Body of pancreas (tissue), 4 donors: ENCODE measurements around the gene TAS2R30. TPM values are rescaled to one million over a fixed set of nuclear protein-coding genes. Genes with fewer than 3 reads are reported as not detected.
A peak's percentile ranks its signal among the peaks of the same experiment; 100 is the strongest.

Source experiments
- ATAC-seq: fragments of 150-250 bp; one replicate; pipeline ENCODE4 v1.9.1; 2016
- DNase-seq, 4 donors: peaks; one replicate each; pipeline ENCODE4 v3.0.0-alpha.2; 2019
- H3K27ac ChIP-seq, 4 donors: fragments of 200-600 bp; sonication (generic); 1 replicate in 3 of 4; 2 replicates in 1 of 4; pipeline versions ENCODE4 v1.5.1 to v1.6.1; 2016 to 2019; ENCODE audit warnings: mild to moderate bottlenecking in 1 of 4, mixed read lengths in 1 of 4, moderate library complexity in 1 of 4
- H3K27me3 ChIP-seq, 2 donors: fragments of 200-600 bp; sonication (generic); one replicate each; pipeline ENCODE4 v1.6.0; 2016; ENCODE audit warnings: mild to moderate bottlenecking in 1 of 2
- H3K36me3 ChIP-seq, 2 donors: fragments of 200-600 bp; sonication (generic); replicated peaks in 1 of 2; 2 replicates each; pipeline ENCODE4 v1.5.1; 2016; ENCODE audit warnings: low read depth in 2 of 2; ENCODE audit not compliant: insufficient read depth in 1 of 2
- H3K4me1 ChIP-seq: fragments of 200-600 bp; sonication (generic); one replicate; pipeline ENCODE4 v1.6.0; 2016
- H3K4me3 ChIP-seq, 2 donors: fragments of 200-600 bp; sonication (generic); 1 replicate in 1 of 2; 2 replicates in 1 of 2; pipeline ENCODE4 v1.5.1; 2016 to 2019
- H3K9me3 ChIP-seq, 3 donors: fragments of 200-600 bp; sonication (generic); 1 replicate in 2 of 3; 2 replicates in 1 of 3; pipeline ENCODE4 v1.5.1; 2016
- CTCF ChIP-seq, 7 experiments: fragments of 450-650 bp in 4 of 7; fragments of 200-600 bp in 3 of 7; sonication (generic) in 3 of 7; IDR thresholded peaks; one replicate each; pipeline ENCODE4 v1.5.1; 2016 to 2019; ENCODE audit warnings: antibody characterized with exemption in 7 of 7
- POLR2A ChIP-seq, 3 donors: fragments of 450-650 bp; IDR thresholded peaks; one replicate each; pipeline ENCODE4 v1.6.1; 2016; ENCODE audit warnings: antibody characterized with exemption in 3 of 3, mild to moderate bottlenecking in 2 of 3
- WGBS, 2 donors: methylation state at CpG; one replicate each; pipeline ENCODE4 v1.1.5; 2017; 5-methylcytosine and 5-hydroxymethylcytosine counted together
- intact Hi-C: fragments of 100-400 bp; cut with DNase I; formaldehyde crosslinking; loops from one replicate; pipeline ENCODE4 v1.15.1; 2023
- total RNA-seq, 2 donors: library from RNA; depleted of rRNA; stranded (reverse); fragments of >200 nt; gene quantifications; one replicate each; pipeline ENCODE4 v1.1.0, GENCODE V29; 2016

The TAS2R30 gene
- 10 to 100 TPM in 1 of 2 donors, 1 to 10 TPM in 1; 9.2 to 12.2 TPM for total RNA-seq

GRCh38 chr12:11134305-11134704 is at the start of gene TAS2R30:
TSS of gene TAS2R30 (minus strand) at chr12:11134644. CDS start at chr12:11134244, 400 bp downstream.
- TF ChIP-seq POLR2A (IDR thresholded peaks at IDR 0.05) = no peak
- TF ChIP-seq CTCF (IDR thresholded peaks at IDR 0.05) = no peak

GRCh38 chr12:11183011-11183410 is 48.6 kb upstream of the TAS2R30 start:
- ATAC-seq = no peak
- Histone ChIP-seq H3K4me1 (no peaks in the 10 kb centered on the region), H3K4me3 (no peak overlapping the region), H3K27me3 (no peaks in the 10 kb centered on the region), H3K27ac (no peak overlapping the region), H3K36me3 (no peaks in the 10 kb centered on the region), H3K9me3 (no peaks in the 10 kb centered on the region)
- intact Hi-C loops = no loop called here
- TF ChIP-seq POLR2A (IDR thresholded peaks at IDR 0.05) (no peak), CTCF (IDR thresholded peaks at IDR 0.05) (no peak)
- no peak for DNase-seq

More at GRCh38 chr12:11134305-11134704, at the start of gene TAS2R30:
- 83 to 95% methylated on average over 3 of the region's 3 CpGs for WGBS, 2 donors
- Histone ChIP-seq H3K36me3 (no peaks in the 10 kb centered on the region), H3K27ac (no peak within 1 kb of the TSS), H3K4me1 (no peaks in the 10 kb centered on the region), H3K27me3 (no peaks in the 10 kb centered on the region), H3K9me3 (no peaks in the 10 kb centered on the region), H3K4me3 (no peak within 1 kb of the TSS)
- DNase-seq = no peak
- no peak for ATAC-seq
- intact Hi-C loops = no loop called here

- Histone ChIP-seq H3K4me3 (no peak overlapping the region), H3K27me3 (no peaks in the 10 kb centered on the region), H3K27ac (no peak overlapping the region), H3K9me3 (no peaks in the 10 kb centered on the region), H3K4me1 (no peaks in the 10 kb centered on the region), H3K36me3 (no peaks in the 10 kb centered on the region)
- no peak for ATAC-seq
- DNase-seq = no peak
- no peak for TF ChIP-seq POLR2A (IDR thresholded peaks at IDR 0.05)
- intact Hi-C loops = no loop called here
These were observed 48.1 kb upstream of the TAS2R30 start for GRCh38 chr12:11182529-11182928.

GRCh38 chr12:11178250-11178649 is 43.8 kb upstream of the TAS2R30 start:
- intact Hi-C loops = no loop called here
- DNase-seq = no peak
- ATAC-seq = no peak
- no peaks in the 10 kb centered on the region for H3K27me3 ChIP-seq
- no peak for TF ChIP-seq POLR2A (IDR thresholded peaks at IDR 0.05)
- 93 to 100% methylated on average over 1 of the region's 1 CpG for WGBS, 2 donors
- no peaks in the 10 kb centered on the region for H3K9me3 ChIP-seq
- H3K27ac ChIP-seq = no peak overlapping the region
- no peak overlapping the region for H3K4me3 ChIP-seq
- no peaks in the 10 kb centered on the region for H3K36me3 ChIP-seq
- H3K4me1 ChIP-seq = no peaks in the 10 kb centered on the region

GRCh38 chr12:11174022-11174421 is 39.6 kb upstream of the TAS2R30 start:
- TF ChIP-seq CTCF (IDR thresholded peaks at IDR 0.05) (no peak), POLR2A (IDR thresholded peaks at IDR 0.05) (no peak)
- no peaks in the 10 kb centered on the region for H3K36me3 ChIP-seq
- no peak overlapping the region for H3K4me3 ChIP-seq
- WGBS, 2 donors = 90 to 95% methylated on average over 2 of the region's 2 CpGs
- no peak overlapping the region for H3K27ac ChIP-seq
- ATAC-seq = no peak
- intact Hi-C loops = no loop called here
- H3K4me1 ChIP-seq = peaks cover 28% of the 10 kb centered on the region
- DNase-seq = no peak
- H3K9me3 ChIP-seq = no peaks in the 10 kb centered on the region
- H3K27me3 ChIP-seq = no peaks in the 10 kb centered on the region

- H3K27ac ChIP-seq = peak overlapping the region in 3 of 4 donors; percentile 83 to 97 (median 94)
- no peaks in the 10 kb centered on the region for H3K9me3 ChIP-seq
- DNase-seq = no peak
- H3K36me3 ChIP-seq = no peaks in the 10 kb centered on the region
- intact Hi-C loops = no loop called here
- H3K27me3 ChIP-seq = no peaks in the 10 kb centered on the region
- WGBS, 2 donors = 1 to 2% methylated on average over 10 of the region's 10 CpGs
- TF ChIP-seq CTCF (IDR thresholded peaks at IDR 0.05) (no peak), POLR2A (IDR thresholded peaks at IDR 0.05) (no peak)
- H3K4me3 ChIP-seq = peak overlapping the region in 1 of 2 donors; percentile 87
- no peak for ATAC-seq
- H3K4me1 ChIP-seq = peaks cover 30% of the 10 kb centered on the region
These were observed 37.7 kb upstream of the TAS2R30 start for GRCh38 chr12:11171969-11172675.
